ENCODE data around the gene GPC3. TPM values are rescaled to one million over a fixed set of nuclear protein-coding genes. Genes with fewer than 3 reads are reported as not detected.
"Not testable (repeated sequence)": the region's sequence is repeated elsewhere in the genome, so short reads cannot be mapped to it uniquely, and the experiment has no call there.

The GPC3 gene
- total RNA-seq, 1 experiment from 2014 or later: 0.98 TPM

DNA sequence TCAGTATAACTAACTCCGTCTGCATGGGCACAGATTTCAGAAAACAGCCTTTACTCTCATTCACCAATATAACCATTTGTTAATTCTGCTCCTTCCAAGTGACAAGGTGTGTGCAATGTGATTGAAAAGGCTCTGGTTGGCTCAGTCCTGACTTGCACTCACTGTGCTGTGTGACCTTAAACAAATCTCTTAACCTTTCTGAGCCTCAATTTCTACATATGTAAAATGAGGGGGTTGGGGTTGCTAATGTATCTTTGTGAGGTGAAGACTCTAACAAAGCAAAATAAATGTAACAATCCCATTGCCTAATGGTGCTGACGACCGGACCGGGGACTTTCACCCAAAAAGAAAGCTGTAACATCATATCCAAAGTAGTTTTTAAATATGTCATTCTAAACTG, 457.6 kb downstream of the GPC3 start:
- ATAC-seq (no peak), DNase-seq (ENCODE audit: low read depth, low spot score) (no peak)
- POLR2A ChIA-PET: no interaction called here
- intact Hi-C loops (cut with micrococcal nuclease): no loop called here
- Histone ChIP-seq H3K27ac (ENCODE audit: low read depth, low read length) (no peak overlapping the region), H3K9ac (ENCODE audit: low read length) (no peak overlapping the region), H3K4me2 (ENCODE audit: low read length) (no peak overlapping the region), H4K20me1 (ENCODE audit: insufficient read depth) (no peaks in the 10 kb centered on the region), H3K9me2 (ENCODE audit: insufficient read depth) (no peaks in the 10 kb centered on the region), H3K27me3 (ENCODE audit: insufficient read depth, low read length) (no peaks in the 10 kb centered on the region), H3K4me1 (ENCODE audit: control insufficient read depth in 1 of 2, insufficient read depth in 2 of 2, low read length in 2 of 2) (no peaks in the 10 kb centered on the region), H3K9me3 (ENCODE audit: control insufficient read depth in 1 of 2, insufficient read depth in 1 of 2, low read depth in 1 of 2, low read length in 2 of 2) (no peaks in the 10 kb centered on the region), H3K4me3 (replicated peaks in 1 of 2; ENCODE audit: low read depth in 1 of 2, low read length in 2 of 2) (no peak overlapping the region), H3K36me3 (ENCODE audit: control insufficient read depth in 1 of 2, insufficient read depth in 2 of 2, low read length in 2 of 2) (no peaks in the 10 kb centered on the region), H3K79me2 (ENCODE audit: insufficient read depth, low read length) (no peaks in the 10 kb centered on the region), H2AFZ (ENCODE audit: low read depth, low read length, poor library complexity, severe bottlenecking) (no peak overlapping the region)
- no peak for TF ChIP-seq CBX3 (IDR thresholded peaks at IDR 0.05; ENCODE audit: low read depth)
- no peak for TF ChIP-seq SIN3A (IDR thresholded peaks at IDR 0.05; ENCODE audit: low read depth)
- TF ChIP-seq ELF1 (IDR thresholded peaks at IDR 0.05; ENCODE audit: borderline replicate concordance, low read depth): no peak
- no peak for TF ChIP-seq YY1 (IDR thresholded peaks at IDR 0.05; ENCODE audit: extremely low read depth, insufficient replicate concordance, low read depth, low read length)
- TF ChIP-seq MAX (IDR thresholded peaks at IDR 0.05): no peak
- no peak for TF ChIP-seq TCF7L2 (IDR thresholded peaks at IDR 0.05; ENCODE audit: borderline replicate concordance, extremely low read depth, insufficient read depth, insufficient read length)
- TF ChIP-seq SP1 (IDR thresholded peaks at IDR 0.05; ENCODE audit: low read depth): no peak
- TF ChIP-seq ZNF274 (IDR thresholded peaks at IDR 0.05; ENCODE audit: low read depth, low read length): no peak
- CTCF ChIA-PET: no interaction called here
- RAD21 ChIA-PET (ENCODE audit: low non-redundant PET in 1 of 2, low total read pairs in 2 of 2, uncharacterized antibody in 2 of 2, unreplicated experiment in 2 of 2): no interaction called here
- no TSS peak for BruUV-seq (replicated peaks)

- POLR2A ChIA-PET: no interaction called here
- RAD21 ChIA-PET (ENCODE audit: low non-redundant PET in 1 of 2, low total read pairs in 2 of 2, uncharacterized antibody in 2 of 2, unreplicated experiment in 2 of 2): no interaction called here
- intact Hi-C loops (cut with micrococcal nuclease): no loop called here
- no peak overlapping the region for H3K4me3 ChIP-seq (replicated peaks in 1 of 2; ENCODE audit: low read depth in 1 of 2, low read length in 2 of 2)
- no peaks in the 10 kb centered on the region for H3K36me3 ChIP-seq (ENCODE audit: control insufficient read depth in 1 of 2, insufficient read depth in 2 of 2, low read length in 2 of 2)
- no peaks in the 10 kb centered on the region for H3K9me2 ChIP-seq (ENCODE audit: insufficient read depth)
- TF ChIP-seq EZH2 (IDR thresholded peaks at IDR 0.05): no peak
- TF ChIP-seq JUND (IDR thresholded peaks at IDR 0.05): no peak
- no peak for TF ChIP-seq POLR2A (IDR thresholded peaks at IDR 0.05; ENCODE audit: borderline replicate concordance, extremely low read depth, insufficient read depth, insufficient read length)
- no peak for TF ChIP-seq MAX (IDR thresholded peaks at IDR 0.05)
- TF ChIP-seq, protein P1, sequence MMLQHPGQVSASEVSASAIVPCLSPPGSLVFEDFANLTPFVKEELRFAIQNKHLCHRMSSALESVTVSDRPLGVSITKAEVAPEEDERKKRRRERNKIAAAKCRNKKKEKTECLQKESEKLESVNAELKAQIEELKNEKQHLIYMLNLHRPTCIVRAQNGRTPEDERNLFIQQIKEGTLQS (IDR thresholded peaks at IDR 0.05): no peak
- no peak overlapping the region for H2AFZ ChIP-seq (ENCODE audit: low read depth, low read length, poor library complexity, severe bottlenecking)
- no peaks in the 10 kb centered on the region for H4K20me1 ChIP-seq (ENCODE audit: insufficient read depth)
- no peaks in the 10 kb centered on the region for H3K27me3 ChIP-seq (ENCODE audit: insufficient read depth, low read length)
- ATAC-seq: no peak
- H3K79me2 ChIP-seq (ENCODE audit: insufficient read depth, low read length): no peaks in the 10 kb centered on the region
- H3K4me1 ChIP-seq (ENCODE audit: control insufficient read depth in 1 of 2, insufficient read depth in 2 of 2, low read length in 2 of 2): no peaks in the 10 kb centered on the region
- no peak overlapping the region for H3K27ac ChIP-seq (ENCODE audit: low read depth, low read length)
- no peak overlapping the region for H3K4me2 ChIP-seq (ENCODE audit: low read length)
- CTCF ChIA-PET: no interaction called here
- no peak for DNase-seq (ENCODE audit: low read depth, low spot score)
- H3K9ac ChIP-seq (ENCODE audit: low read length): no peak overlapping the region
- H3K9me3 ChIP-seq (ENCODE audit: control insufficient read depth in 1 of 2, insufficient read depth in 1 of 2, low read depth in 1 of 2, low read length in 2 of 2): no peaks in the 10 kb centered on the region
- no TSS peak for BruUV-seq (replicated peaks)
These were observed 458.0 kb downstream of the GPC3 start for GRCh38 chrX:133527415-133527814.

DNA sequence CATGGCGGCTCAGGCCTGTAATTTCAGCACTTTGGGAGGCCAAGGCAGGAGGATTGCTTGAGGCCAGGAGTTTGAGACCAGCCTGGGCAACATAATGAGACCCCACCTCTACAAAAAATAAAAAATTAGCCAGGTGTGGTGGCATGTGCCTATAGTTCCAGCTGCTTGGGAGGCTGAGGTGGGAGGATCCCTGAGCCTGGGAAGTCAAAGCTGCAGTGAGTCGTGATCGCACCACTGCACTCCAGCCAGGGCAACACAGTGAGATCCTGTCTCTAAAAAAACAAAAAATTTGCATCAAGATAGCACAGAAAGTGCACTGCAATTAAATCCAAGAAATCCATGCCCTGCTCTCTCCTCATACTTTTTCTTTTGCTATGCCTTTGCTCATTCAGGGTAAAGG, 458.6 kb downstream of the GPC3 start:
- H3K9me3 ChIP-seq (ENCODE audit: control insufficient read depth in 1 of 2, insufficient read depth in 1 of 2, low read depth in 1 of 2, low read length in 2 of 2); H3K27ac ChIP-seq (ENCODE audit: low read depth, low read length); DNase-seq (ENCODE audit: low read depth, low spot score); RAD21 ChIA-PET (ENCODE audit: low non-redundant PET in 1 of 2, low total read pairs in 2 of 2, uncharacterized antibody in 2 of 2, unreplicated experiment in 2 of 2); CTCF ChIA-PET; H4K20me1 ChIP-seq (ENCODE audit: insufficient read depth); BruUV-seq (replicated peaks); H3K9ac ChIP-seq (ENCODE audit: low read length); ATAC-seq; H3K9me2 ChIP-seq (ENCODE audit: insufficient read depth); H3K4me3 ChIP-seq (replicated peaks in 1 of 2; ENCODE audit: low read depth in 1 of 2, low read length in 2 of 2); H3K4me2 ChIP-seq (ENCODE audit: low read length); H3K79me2 ChIP-seq (ENCODE audit: insufficient read depth, low read length); H3K4me1 ChIP-seq (ENCODE audit: control insufficient read depth in 1 of 2, insufficient read depth in 2 of 2, low read length in 2 of 2); POLR2A ChIA-PET; H2AFZ ChIP-seq (ENCODE audit: low read depth, low read length, poor library complexity, severe bottlenecking); intact Hi-C loops (cut with micrococcal nuclease); H3K27me3 ChIP-seq (ENCODE audit: insufficient read depth, low read length); H3K36me3 ChIP-seq (ENCODE audit: control insufficient read depth in 1 of 2, insufficient read depth in 2 of 2, low read length in 2 of 2): not testable (repeated sequence)
